ENCODE data around the gene MMP25.

Gene MMP25

DNA sequence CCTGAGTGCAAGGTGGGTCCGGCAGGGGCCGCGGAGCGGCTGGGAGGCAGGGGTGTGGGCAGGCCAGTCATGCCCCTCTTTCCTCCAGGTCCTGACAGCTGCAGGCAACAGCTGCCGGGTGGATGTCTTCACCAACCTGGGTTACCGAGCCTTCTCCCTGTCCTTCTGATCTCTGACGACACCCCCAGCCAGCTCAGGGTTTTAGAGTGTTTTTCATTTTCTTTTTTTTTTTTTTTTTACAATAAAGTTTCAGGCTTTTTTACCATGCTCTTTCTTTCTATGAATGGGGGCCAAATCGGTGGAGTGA, 18.9 kb upstream of the MMP25 start:
- H3K4me3 ChIP-seq (ENCODE audit: low read depth, low read length) = no peak overlapping the region
- DNase-seq (ENCODE audit: low read depth) = no peak

DNA sequence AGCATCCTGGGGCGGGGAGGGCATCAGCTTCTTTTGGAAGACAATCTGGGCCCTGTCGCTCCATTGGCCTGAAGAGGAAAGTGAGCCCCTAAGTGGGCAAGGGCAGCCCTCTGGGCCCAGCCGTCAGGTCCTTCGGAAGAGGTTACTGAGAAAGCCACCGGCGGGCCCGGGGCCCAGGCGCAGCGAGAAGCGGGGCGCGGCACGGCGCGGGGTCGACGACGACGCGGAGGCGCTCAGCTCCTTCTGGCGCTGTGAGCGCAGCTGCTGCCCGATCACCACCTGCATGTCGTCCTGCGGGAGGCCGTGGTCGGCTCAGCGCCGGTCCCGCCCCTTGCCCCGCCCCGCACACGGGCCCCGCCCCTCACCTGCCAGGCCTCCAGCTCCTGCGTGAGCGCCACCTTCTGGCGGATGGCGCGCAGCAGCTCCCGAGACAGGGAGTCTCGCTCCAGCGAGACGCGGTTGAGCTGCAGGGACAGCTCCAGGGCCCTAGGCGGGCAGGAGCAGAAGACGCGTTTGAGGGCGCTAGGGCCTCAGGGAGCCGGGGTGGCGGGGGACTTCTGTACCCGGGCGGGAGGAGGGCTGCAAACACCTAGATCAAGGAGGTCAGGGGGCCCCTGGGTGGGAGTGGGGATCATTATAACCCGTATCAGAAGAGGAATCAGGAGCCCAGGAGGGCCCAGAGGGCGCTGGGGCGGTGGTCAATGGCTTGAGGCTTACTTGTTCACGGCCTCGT, 18.2 kb upstream of the MMP25 start:
- DNase-seq (ENCODE audit: low read depth) = peak; percentile 19
- H3K4me3 ChIP-seq (ENCODE audit: low read depth, low read length) = no peak overlapping the region

DNA sequence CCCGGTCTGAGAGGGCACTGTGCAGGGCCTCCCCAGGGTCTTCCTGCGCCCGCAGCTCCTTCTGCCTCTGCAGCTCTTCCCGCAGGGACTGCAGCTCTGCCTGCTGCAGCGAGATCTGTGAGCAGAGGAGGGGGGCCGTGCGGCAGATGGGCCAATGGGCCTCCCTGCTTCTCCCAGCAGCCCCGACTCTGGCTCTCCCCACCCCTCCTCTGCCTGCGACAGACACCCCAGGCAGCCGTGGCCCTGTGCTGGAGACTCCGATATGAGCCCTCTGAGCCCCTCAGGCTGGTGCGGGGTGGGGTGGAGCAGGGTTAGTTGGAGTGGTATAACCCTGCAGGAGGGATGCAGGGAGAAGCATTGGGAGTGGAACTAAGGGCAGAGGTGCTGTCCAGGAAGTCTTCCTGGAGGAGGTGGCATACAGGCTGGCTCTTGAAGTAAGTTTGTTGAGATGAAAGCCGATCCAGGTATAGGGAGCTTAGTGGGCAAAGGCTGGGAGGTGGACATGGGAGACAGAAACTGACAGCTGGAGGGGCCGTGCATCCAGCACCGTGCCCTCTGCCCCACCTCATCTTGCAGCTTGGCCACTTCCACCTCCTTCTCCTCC, 17.5 kb upstream of the MMP25 start:
- no peak for DNase-seq (ENCODE audit: low read depth)
- H3K4me3 ChIP-seq (ENCODE audit: low read depth, low read length) = no peak overlapping the region

DNA sequence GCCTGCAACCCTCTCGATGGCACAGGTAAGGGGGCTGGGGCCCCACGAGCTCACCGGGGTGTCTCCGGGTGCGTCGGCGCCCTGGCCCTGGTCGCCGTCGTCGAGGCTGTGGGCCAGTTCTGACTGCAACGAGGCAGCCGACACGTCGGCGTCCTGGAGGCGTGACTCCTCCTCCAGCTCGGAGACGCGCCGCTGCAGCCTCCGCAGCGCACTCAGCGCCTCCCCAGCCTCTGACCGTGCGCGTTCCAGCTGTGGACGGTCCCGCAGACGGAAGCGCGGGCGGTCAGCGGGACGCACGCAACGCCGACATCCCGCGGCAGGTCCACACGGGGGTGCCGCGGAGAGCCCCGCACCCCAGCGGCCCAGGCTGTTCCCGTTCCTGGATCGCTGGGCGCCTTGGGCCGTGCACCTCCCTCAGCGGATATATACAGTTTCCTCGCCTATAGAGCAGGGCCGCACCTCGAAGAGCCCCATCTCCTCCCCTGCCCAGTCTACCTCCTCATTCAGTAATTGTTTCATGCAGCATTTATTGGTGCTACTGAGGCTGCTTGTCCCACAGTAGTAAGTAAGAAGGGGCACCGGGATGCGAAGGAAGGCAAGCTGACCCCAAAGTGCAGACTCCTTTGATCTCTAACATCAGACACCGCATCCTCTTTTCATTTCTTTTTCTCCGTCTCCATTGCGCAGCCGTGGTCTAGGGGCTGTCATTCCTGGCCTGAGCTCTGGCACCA, 16.7 kb upstream of the MMP25 start:
- DNase-seq (ENCODE audit: low read depth) = no peak
- peak overlapping the region; percentile 30 for H3K4me3 ChIP-seq (ENCODE audit: low read depth, low read length)

DNA sequence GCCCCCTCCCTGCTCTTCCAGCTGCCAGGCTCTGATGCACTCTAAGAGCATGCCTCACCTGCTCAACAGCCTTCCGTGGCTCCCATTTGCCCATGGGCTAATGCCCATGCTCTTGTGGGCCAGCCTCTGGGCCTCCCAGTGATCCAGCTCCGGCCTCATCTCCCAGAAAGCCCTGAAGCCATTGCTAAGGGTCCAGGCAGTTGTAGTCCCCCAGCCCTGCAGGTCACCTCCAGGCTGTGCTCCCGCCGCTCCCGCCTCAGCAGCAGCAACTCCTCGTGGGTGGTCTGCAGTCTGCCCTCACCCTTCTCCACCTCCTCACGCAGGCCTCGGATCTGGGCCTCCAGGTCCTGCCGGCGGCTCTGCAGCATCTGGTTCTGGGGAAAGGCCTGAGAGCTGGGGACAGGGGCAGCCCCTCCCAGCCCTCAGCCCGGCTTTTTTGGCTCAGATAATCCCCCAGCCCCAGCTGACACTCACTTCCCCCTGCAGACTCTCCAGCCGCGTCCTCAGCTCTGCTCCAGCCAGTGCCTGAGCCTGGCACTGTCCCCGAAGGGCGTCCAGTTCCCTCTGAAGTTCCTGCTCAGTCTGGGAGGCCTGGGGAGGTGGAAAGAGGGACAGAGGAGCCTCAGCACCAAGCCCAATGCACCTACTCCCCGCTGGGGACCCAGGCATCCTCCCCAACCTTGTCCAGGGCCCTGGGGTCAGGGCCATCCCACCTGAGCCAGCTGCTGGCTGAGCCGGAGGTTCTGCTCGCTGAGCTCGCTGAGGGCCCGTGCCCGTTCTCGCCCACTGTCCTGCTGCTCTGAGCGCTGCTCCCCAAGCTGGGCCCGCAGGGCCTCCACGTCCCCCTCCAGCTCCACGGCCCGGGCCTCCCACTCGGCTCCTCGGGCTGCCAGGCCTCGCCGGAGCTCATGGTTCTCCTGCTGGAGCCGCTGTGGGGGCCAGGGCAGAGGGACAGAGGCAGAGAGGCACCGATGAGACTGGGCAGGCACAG, 15.8 kb upstream of the MMP25 start:
- no peak for DNase-seq (ENCODE audit: low read depth)
- H3K4me3 ChIP-seq (ENCODE audit: low read depth, low read length) = no peak overlapping the region

DNA sequence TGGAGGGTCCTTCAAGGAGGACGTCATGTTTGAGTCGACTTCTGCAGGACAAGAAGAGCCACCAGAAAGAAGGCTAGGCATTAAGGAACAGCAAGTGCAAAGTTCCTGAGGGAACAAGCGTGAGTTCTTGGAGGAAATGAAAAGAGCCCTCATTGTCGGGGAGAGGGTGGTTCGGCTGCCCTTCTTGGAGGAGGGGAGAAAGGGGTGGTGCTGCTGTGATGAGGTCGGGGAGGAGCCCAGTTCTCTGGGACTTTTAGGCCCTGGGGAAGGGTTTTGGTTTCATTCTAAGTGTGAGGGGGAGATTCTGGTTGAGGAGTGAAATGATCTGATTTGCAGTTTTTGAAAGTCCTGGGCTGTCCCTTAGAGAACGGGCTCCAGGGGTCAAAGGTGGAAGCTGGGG, 13.7 kb upstream of the MMP25 start:
- no peak overlapping the region for H3K4me3 ChIP-seq (ENCODE audit: low read depth, low read length)
- DNase-seq (ENCODE audit: low read depth) = no peak

DNA sequence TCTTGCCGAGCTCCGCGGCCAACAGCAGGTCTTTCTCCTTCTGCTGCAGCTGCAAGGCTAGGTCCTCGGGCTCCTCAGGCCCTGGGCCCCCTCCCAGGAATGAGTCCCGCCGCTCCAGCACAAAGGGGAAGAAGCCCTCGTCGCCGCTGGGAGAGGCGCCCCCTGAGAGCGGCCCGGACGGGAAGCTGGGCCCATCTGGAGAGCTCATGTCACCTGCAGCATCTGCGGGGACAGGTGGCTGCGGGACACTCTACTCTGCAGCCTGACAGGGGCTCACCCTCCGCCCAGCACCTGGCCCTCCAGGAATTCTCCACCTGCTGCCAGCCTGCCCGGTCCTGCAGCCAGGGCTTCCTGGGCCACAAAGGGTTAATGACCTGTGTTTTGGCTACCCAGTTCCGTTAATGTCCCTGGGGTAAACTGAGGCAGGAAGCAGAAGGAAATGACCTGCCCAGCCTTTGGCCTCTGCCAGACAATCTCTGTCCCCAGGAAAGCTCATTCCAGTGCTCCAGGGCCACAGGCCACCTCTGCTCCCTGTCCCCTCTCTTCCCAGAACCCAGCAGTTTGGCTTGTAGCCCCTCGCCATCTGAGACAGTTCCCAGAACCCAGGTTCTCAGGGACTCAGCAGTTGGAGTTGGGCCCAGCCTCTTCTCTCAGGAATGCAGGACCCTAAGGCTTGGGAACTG, 10.9 kb upstream of the MMP25 start:
- no peak for DNase-seq (ENCODE audit: low read depth)
- H3K4me3 ChIP-seq (ENCODE audit: low read depth, low read length) = no peak overlapping the region

DNA sequence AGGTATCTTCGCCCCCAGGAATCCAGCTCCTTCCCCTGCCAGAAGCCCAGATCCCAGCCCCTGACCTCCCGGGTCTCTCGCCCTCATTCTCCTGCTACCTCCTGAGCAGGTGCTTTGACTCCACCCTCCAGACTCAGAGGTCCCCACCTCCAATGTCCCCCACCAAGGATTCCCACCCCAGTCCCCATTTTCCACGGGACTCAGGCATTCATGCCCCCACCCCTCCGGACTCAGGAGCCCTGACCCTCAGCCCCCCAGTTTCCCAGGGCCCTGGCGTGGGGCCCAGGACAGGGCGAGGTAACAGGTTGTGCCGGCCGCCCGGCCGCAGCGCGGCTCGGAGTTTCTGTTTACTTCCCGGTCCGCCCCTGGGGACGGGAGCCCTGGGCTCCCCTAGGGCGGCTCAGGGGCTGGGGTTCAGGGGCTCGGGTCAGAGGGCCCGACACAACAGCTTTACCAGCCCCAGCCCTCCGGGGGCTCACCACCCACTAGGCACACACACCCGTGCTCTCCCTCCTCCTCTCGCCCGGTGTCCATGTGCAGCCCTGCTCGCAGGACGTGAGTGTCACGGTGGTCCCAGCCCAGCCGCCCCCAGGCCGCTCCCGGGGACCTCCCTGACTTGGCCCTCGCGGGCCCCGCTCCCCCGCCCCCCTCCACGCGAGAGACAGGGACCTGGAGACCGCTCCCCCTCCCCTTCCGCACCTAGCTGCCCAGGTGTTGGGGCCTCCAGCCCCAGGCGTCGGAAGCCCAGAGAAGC, 10.2 kb upstream of the MMP25 start:
- no peak overlapping the region for H3K4me3 ChIP-seq (ENCODE audit: low read depth, low read length)
- DNase-seq (ENCODE audit: low read depth) = no peak

DNA sequence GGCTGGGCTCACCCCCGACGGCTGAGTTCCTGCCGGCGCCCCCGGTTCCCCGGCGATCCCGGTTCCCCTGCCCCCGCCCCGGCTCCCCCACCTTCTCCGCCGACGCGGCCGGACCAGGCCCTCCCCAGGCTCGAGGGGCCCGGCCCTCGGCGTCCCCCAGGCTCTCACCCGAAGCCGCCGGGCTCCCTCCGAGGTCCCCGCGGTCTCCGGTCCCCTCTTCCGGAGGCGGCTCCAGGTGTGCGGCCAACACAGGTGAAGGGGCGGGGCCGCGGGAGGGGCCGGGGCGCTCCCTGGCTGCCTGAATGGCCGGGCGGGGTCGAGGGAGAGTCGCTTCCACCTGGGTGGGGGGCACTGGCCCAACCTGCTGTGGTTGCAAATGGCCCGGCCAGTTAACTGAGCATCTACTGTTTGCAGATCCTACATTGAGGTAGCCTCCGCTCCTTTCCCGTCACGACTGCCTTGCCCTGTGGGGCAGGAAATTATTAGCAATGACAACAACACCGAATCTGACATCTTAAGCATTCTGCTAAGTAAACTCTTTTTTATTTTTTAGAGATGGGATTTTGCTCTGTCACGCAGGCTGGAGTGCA, 9.5 kb upstream of the MMP25 start, which contains the start of gene BICDL2:
TSS of gene BICDL2 (minus strand) at position 219 of the 590 bp plus-strand sequence. CDS start 1,448 bp downstream, outside the sequence.
- H3K4me3 ChIP-seq (ENCODE audit: low read depth, low read length) = no peak within 1 kb of the TSS

DNA sequence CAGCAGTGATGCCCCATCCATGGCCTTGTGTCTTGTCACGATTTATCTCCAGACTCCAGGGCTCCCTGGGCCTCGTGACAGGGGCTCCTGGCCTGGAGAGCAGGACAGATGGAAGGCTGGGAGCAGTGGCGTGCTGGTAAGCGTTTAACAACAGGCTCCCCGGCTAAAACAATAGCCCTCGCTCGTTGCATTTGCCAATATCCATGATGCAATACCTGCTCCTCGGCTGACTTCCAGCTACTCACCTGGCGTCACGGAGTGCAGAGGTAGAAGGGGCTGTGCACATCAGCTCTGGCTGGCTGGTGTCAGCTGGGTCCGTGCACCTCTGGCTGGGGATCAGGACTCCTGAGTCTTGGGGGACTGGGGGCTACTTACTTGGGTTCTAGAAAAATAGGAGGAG, 8.1 kb upstream of the MMP25 start:
- no peak overlapping the region for H3K4me3 ChIP-seq (ENCODE audit: low read depth, low read length)
- no peak for DNase-seq (ENCODE audit: low read depth)

More for the DNA sequence above, 9.5 kb upstream of the MMP25 start, which contains the start of gene BICDL2:
- DNase-seq (ENCODE audit: low read depth) = no peak

DNA sequence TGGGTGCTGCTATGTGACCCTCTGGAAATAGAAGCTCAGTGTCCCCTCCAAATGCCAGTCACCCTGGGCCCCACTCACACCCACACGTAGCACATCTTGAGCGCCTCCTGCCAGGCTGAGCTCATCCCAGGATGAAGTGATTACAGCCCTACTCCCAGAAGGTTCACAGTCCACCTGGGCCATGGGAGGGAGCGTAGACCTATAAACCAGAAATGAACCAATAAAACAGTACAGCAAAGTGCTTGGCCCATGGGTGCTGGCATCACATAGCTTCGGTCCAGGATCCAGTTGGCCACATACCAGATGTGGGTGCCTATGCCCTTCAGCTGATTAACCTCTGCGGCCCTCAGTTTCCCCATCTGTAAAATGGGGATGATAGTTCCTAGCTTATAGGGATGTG, 7.5 kb upstream of the MMP25 start:
- no peak overlapping the region for H3K4me3 ChIP-seq (ENCODE audit: low read depth, low read length)
- no peak for DNase-seq (ENCODE audit: low read depth)

DNA sequence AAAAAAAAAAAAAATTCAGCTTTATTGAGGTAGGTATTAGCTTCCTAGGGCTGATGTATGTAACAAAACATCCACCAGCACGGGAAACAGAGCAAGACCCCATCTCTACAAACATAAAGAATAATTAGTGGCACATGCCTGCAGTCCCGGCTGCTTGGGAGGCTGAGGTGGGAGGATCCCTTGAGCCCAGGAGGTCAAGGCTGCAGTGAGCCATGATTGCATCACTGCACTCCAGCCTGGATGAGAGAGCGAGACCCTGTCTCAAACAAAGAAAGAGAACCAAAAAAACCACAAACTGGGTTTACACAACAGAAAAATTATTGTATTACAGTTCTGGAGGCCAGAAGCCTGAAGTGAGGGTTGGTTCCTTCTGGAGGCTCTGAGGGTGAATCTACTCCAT, 4.0 kb upstream of the MMP25 start:
- no peak for DNase-seq (ENCODE audit: low read depth)
- no peak overlapping the region for H3K4me3 ChIP-seq (ENCODE audit: low read depth, low read length)

DNA sequence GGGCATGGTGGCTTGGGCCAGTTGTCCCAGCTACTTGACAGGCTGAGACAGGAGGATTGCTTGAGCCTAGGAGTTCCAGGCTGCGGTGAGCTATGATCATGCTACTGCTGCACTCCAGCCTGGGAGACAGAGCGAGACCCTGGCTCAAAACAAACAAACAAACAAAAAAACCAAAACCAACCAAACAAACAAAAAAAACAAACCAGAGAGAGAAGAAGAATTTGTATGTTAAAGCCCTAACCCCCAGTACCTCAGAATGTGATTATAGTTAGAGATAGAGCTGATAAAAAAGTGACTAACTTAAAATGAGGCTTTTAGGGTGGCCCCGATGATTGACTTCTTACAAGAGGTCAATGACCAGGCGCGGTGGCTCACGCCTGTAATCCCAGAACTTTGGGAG, 1.7 kb upstream of the MMP25 start:
- no peak for DNase-seq (ENCODE audit: low read depth)
- H3K4me3 ChIP-seq (ENCODE audit: low read depth, low read length) = no peak overlapping the region

DNA sequence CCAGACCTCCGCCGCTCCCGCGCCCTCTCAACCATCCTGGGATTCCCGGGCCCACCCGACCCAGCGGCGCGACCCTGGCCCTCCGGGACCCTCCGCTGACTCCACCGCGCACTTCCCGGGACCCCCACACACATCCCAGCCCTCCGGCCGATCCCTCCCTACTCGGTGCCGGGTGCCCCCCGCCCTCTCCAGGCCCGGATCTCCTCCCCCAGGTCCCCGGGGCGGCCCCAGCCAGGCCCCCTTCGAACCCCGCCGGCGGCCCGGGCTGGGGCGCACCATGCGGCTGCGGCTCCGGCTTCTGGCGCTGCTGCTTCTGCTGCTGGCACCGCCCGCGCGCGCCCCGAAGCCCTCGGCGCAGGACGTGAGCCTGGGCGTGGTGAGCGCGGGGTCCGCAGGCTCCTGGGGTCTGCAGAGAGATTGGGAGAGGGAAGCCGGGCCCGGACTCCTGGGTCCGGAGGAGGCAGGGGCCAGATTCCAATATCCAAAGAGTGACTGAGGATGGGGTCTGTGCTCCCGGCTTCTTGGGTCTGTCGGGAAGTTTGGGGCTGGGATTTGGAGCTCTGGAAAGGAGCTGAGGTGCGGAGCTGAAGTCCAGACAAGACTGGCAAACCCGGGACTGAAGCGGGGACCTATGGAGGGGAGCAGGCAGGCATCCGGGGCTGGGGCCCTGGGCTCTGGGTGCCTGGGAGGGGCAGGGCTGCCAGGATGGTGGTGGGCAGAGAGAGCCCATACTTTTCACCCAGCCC, 453 bp downstream of the MMP25 start:
- DNase-seq (ENCODE audit: low read depth) = no peak
- H3K4me3 ChIP-seq (ENCODE audit: low read depth, low read length) = peak overlapping the region; percentile 54

DNA sequence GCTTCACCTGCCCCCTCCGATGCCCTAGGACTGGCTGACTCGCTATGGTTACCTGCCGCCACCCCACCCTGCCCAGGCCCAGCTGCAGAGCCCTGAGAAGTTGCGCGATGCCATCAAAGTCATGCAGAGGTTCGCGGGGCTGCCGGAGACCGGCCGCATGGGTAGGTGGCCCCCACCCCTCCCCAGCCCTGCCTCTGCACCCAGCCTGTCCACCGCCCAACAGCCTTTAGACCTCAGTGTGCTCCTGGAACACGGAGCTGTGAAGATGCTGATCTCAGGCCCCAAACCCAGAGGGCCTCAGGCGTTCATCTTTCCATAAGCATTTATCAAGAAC, 993 bp downstream of the MMP25 start:
- no peak for DNase-seq (ENCODE audit: low read depth)
- H3K4me3 ChIP-seq (ENCODE audit: low read depth, low read length) = no peak overlapping the region

DNA sequence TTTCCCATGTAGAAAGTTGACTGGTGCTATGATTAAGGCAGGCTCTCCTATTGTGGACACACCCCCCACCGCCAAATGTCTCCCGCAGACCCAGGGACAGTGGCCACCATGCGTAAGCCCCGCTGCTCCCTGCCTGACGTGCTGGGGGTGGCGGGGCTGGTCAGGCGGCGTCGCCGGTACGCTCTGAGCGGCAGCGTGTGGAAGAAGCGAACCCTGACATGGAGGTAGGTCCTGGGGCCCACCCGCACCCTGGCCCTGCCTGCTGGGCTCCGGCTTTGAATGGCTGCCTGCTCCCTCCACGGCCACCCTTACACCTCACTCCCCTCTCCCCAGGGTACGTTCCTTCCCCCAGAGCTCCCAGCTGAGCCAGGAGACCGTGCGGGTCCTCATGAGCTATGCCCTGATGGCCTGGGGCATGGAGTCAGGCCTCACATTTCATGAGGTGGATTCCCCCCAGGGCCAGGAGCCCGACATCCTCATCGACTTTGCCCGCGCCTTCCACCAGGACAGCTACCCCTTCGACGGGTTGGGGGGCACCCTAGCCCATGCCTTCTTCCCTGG, 3.6 kb downstream of the MMP25 start:
- no peak for DNase-seq (ENCODE audit: low read depth)
- no peak overlapping the region for H3K4me3 ChIP-seq (ENCODE audit: low read depth, low read length)

DNA sequence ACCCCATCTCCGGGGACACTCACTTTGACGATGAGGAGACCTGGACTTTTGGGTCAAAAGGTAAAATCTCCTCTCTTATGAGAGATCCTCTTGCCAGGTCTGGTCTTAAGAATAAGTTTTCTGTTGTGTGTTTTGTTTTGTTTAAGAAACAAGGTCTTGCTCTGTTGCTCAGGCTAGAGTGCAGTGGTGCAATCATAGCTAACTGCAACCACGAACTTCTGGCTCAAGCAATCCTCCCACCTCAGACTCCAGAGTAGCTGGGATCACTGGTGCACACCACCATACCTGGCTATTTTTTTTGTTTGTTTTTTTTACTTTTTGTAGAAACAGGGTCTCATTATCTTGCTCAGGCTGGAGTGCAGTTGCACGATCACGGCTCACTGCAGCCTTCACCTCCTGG, 4.1 kb downstream of the MMP25 start:
- H3K4me3 ChIP-seq (ENCODE audit: low read depth, low read length) = no peak overlapping the region
- DNase-seq (ENCODE audit: low read depth) = no peak

Measured in skeletal muscle cell (primary cell).